22Rv1 (cell line): ENCODE results near the gene LRRC59.

Experiments
- H3K27ac ChIP-seq: fragments of 450-650 bp; 2 replicates; pipeline ENCODE4 v1.5.1; 2017
- CTCF ChIP-seq: fragments of 450-650 bp; IDR thresholded peaks from 2 replicates; pipeline ENCODE4 v1.5.1; 2017; ENCODE audit warnings: mild to moderate bottlenecking
- ZFX ChIP-seq: fragments of 450-650 bp; IDR thresholded peaks from 2 replicates; pipeline ENCODE4 v1.6.1; 2017; ENCODE audit warnings: antibody characterized with exemption, borderline replicate concordance

The LRRC59 gene

DNA sequence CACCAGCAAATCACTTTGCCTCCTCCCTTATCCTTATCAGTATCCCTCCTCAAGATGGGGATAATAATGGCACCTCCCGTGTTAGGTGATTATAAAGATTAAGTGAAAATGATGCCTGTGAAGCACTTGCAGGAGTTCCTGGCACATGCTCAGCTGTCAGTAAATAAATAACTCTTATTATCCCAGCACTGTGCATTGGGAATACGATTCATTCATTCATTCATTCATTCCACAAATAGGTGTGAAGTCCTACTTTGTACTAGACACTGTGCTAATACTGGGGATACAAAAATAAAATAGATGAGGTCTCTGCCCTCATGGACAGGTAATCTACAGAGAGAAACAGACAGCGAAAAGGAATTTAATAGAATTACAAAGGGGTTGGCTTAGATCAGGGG lies 49.4 kb downstream of the LRRC59 start:
- no peak overlapping the region for H3K27ac ChIP-seq
- no peak for TF ChIP-seq CTCF
- no peak for TF ChIP-seq ZFX

DNA sequence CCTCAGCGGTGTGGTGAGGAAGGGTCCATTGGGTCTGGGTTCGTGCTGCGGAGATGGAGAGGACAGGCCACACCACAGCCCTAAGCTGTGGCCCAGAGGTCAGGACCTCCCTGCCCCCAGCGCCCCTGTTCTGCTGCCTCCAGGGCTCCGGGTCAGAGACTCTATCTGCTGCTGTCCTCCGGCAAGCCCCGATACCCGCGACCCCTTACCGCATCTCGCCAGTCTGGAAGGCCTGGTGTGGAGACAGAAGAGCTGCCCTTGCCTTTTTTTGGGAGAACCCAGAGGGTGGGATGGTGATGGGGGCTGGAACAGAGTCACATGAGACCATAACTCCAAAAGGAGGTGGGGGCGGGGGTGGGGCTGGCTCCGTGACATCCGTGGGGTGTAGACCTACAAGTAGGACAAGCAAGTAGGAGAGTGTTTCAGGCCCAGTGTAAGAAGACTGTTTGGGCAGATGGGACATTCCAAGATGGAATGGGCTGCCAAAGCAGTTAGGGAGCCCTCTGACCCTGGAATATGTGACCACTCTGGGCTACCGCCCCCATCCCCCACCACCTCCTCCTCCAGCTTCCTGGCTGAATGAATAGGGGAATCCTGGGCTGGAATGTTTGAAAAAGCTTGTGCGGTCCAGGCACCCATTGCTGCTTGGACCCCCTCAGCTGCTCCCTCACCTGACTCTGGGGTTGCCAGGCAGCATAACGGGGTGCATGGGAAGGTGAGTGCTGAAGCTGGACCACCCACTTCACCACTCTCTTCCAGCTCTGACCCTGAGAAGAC lies 50.0 kb downstream of the LRRC59 start:
- no peak overlapping the region for H3K27ac ChIP-seq

GRCh38 chr17:50346313-50347116 lies 50.8 kb downstream of the LRRC59 start:
- TF ChIP-seq CTCF (no peak), ZFX (no peak)
- peak overlapping the region; percentile 71 for H3K27ac ChIP-seq

More for the DNA sequence above, 50.0 kb downstream of the LRRC59 start:
- TF ChIP-seq CTCF = no peak
- TF ChIP-seq ZFX = no peak

- no peak for TF ChIP-seq ZFX
- no peak for TF ChIP-seq CTCF
- peak within 1 kb of the TSS; percentile 71 for H3K27ac ChIP-seq
Measured at GRCh38 chr17:50345432-50346312, 51.7 kb downstream of the LRRC59 start, which contains the start of gene XYLT2. Gene XYLT2, plus strand, starts transcription at chr17:50346126. Its CDS starts 15 bp downstream, at chr17:50346141.

- no peak for TF ChIP-seq ZFX
- TF ChIP-seq CTCF = no peak
- H3K27ac ChIP-seq = no peak overlapping the region
Measured at GRCh38 chr17:50344731-50345365, 52.5 kb downstream of the LRRC59 start.

DNA sequence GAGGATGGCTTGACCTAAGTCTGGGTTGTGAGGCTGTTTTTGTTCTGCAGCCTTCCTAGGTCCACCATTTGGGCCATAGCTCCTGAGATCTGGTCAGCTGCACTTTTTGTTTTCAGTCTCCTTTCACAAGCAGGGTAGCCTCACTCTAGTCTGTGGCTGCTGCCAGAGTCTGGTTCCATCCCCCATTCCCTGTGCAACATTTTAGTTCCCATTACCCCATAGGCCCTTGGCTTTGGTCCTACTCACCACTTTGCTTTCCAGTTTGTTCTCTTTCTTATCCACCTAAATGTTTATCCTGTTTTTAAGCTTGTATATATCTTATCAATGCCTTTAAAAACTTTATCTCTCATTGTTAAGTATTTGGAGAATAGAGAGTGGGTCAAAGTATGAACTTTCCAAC lies 57.9 kb downstream of the LRRC59 start:
- H3K27ac ChIP-seq = no peak overlapping the region
- TF ChIP-seq ZFX (no peak), CTCF (no peak)
